ENCODE measurements around the gene TAF12. TPM values are rescaled to one million over a fixed set of nuclear protein-coding genes. Genes with fewer than 3 reads are reported as not detected.
"Not testable (repeated sequence)": the region's sequence is repeated elsewhere in the genome, so short reads cannot be mapped to it uniquely, and the experiment has no call there.

TAF12 gene
- polyA plus RNA-seq, 1 experiment, result 31.8 TPM

DNA sequence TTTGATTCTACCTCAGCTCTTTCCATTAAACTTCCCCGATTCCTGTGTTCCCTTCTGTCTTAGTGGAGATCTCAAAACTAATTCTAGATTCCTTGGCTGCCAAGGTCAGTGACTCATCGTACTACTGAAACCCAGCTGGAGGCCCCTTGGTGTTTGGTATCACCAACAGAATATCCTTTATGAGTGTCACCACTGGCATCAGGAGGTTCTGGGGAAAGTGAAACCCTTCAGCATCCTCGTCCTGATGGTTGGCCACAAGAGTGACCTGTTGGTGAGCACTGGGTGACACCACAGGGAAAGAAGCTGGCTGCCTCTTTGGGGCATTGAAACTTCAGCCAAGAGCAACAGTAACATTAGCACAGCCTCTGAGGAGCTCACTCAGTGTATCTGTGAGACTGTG, 41.2 kb downstream of the TAF12 start:
- H3K27me3 ChIP-seq (ENCODE audit: control insufficient read depth, insufficient read depth, low read length), result no peaks in the 10 kb centered on the region
- peak; percentile 67 for DNase-seq (ENCODE audit: low read depth)
- ChIA-PET POLR2A (interaction anchor here (0.5 to 1.5 kb wide), 4 partner anchors 19 to 93 kb away, joined by 3 to 15 read pairs (median 4); no protein-coding TSS in a partner anchor), CTCF (interaction anchor here (0.7 to 6.6 kb wide), 15 partner anchors 9 to 275 kb away, joined by 3 to 60 read pairs (median 8); no protein-coding TSS in a partner anchor)
- TF ChIP-seq, protein P1, sequence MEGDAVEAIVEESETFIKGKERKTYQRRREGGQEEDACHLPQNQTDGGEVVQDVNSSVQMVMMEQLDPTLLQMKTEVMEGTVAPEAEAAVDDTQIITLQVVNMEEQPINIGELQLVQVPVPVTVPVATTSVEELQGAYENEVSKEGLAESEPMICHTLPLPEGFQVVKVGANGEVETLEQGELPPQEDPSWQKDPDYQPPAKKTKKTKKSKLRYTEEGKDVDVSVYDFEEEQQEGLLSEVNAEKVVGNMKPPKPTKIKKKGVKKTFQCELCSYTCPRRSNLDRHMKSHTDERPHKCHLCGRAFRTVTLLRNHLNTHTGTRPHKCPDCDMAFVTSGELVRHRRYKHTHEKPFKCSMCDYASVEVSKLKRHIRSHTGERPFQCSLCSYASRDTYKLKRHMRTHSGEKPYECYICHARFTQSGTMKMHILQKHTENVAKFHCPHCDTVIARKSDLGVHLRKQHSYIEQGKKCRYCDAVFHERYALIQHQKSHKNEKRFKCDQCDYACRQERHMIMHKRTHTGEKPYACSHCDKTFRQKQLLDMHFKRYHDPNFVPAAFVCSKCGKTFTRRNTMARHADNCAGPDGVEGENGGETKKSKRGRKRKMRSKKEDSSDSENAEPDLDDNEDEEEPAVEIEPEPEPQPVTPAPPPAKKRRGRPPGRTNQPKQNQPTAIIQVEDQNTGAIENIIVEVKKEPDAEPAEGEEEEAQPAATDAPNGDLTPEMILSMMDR (IDR thresholded peaks at IDR 0.05; ENCODE audit: insufficient read depth, low read depth, low read length), result no peak
- H3K4me3 ChIP-seq (ENCODE audit: low read depth, low read length), result no peak overlapping the region
- peaks cover 10% of the 10 kb centered on the region for H3K36me3 ChIP-seq (ENCODE audit: control insufficient read depth, insufficient read depth, low read length)

DNA sequence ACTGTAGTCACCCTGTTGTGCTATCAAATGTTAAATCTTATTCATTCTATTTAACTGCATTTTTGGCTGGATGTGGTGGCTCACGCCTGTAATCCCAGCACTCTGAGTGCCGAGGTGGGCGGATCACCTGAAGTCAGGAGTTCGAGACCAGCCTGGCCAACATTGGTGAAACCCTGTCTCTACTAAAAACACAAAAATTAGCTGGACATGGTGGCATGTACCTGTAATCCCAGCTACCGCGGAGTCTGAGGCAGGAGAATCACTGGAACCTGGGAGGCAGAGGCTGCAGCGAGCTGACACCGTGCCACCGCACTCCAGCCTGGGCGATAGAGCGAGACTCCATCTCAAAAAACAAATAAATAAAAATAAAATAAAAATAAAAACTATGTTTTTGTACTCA, 46.6 kb downstream of the TAF12 start:
- H3K36me3 ChIP-seq (ENCODE audit: control insufficient read depth, insufficient read depth, low read length); H3K4me3 ChIP-seq (ENCODE audit: low read depth, low read length); H3K27me3 ChIP-seq (ENCODE audit: control insufficient read depth, insufficient read depth, low read length); DNase-seq (ENCODE audit: low read depth): not testable (repeated sequence)
- ChIA-PET CTCF (interaction anchor here (0.7 to 1.4 kb wide), 3 partner anchors 10 to 236 kb away, joined by 3 read pairs; no protein-coding TSS in a partner anchor), POLR2A (interaction anchor here (0.6 kb wide), 1 partner anchor 47 kb away, joined by 25 read pairs; no protein-coding TSS in a partner anchor)

DNA sequence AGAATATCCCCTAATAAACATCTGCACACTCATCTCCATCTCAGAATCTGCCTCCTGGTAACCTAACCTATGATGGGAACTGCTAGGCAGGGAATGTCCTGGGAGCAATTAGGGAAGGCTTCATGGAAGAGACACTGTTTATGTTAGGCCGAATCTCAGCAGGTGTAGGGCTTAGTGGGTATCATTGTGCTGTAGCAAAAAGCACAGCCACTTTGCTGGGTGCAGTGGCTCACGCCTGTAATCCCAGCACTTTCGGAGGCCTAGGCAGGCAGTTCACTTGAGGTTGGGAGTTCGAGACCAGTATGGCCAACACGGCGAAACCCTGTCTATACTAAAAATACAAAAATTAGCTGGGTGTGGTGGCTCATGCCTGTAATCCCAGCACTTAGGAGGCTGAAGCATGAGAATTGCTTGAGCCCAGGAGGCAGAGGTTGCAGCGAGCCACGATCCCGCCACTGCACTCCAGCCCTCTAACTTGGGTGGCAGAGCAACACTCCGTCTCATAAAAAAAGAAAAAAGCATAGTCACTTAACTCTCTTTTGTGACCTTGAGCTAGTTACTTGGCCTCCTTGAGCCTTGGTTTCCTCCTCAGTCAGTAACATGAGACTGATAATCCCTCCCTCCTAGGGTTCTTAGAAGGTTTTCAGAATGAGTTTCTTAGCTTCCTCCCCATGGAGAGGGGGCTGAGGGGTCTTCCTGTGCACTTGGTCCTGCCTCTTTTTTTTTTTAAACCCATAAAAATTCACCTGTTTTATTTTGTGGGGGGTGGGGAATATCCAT, 47.3 kb downstream of the TAF12 start:
- peaks cover 1% of the 10 kb centered on the region; the same call in 1 of the 2 replicates for H3K36me3 ChIP-seq (ENCODE audit: control insufficient read depth, insufficient read depth, low read length)
- no peak overlapping the region for H3K4me3 ChIP-seq (ENCODE audit: low read depth, low read length)
- ChIA-PET CTCF (interaction anchor here (0.9 kb wide), 1 partner anchor 236 kb away, joined by 3 read pairs; no protein-coding TSS in a partner anchor), POLR2A (interaction anchor here (0.6 kb wide), 1 partner anchor 48 kb away, joined by 25 read pairs; no protein-coding TSS in a partner anchor)
- TF ChIP-seq, protein P1 (IDR thresholded peaks at IDR 0.05; ENCODE audit: insufficient read depth, low read depth, low read length), result no peak
- no peaks in the 10 kb centered on the region for H3K27me3 ChIP-seq (ENCODE audit: control insufficient read depth, insufficient read depth, low read length)
- DNase-seq (ENCODE audit: low read depth), result no peak

DNA sequence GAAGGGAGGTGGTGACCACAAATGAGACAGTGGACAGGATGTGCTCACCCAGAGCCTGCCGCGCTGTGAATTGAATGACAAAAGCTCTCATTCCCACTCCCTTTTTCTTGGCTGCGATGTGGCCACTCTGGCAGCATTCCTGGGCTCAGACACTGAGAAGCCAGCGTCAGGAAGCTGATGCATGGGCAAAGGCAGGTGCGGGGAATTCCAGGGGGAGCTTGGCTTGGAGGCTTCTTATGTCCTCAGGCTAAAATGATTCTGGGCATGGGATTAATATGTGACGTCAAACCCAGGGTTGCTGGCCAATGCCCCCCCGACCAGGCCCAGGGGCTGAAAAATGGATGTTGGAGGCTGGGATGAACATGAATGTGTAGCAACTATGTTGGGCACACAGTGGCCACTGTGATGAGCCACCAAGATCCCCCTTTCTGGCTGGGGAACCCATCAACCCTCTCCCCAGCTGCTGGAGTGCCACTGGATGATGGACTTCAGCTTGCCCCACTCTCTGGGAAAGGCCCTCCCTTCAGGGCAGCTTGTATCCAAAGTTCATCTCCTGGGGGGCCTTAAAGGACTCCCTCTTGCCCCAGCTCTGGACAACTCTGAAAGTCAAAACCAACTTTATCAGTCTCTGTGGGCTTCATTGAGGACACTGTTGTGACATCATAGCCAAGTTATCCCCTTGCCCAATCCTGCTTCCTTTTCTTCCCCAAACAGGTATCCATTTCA, 48.0 kb downstream of the TAF12 start:
- H3K36me3 ChIP-seq (ENCODE audit: control insufficient read depth, insufficient read depth, low read length); CTCF ChIA-PET: not testable (repeated sequence)

DNA sequence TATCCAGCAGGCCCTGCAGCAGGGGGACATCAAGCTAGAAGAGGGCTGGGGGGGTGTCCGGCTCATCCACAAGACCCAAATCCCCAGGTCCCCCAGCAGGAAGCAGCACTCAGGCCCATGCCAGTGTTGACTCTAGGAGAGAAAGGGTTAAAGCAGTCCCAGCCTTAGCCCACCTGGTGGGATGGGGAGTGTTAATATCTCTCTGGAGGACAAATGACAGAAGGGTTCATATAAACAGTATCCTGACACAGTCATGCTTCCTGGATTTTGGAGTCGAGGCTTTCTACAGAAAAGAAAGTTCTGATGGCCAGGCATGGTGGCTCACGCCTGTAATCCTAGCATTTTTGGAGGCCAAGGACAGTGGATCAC, 48.9 kb downstream of the TAF12 start:
- H3K36me3 ChIP-seq (ENCODE audit: control insufficient read depth, insufficient read depth, low read length); POLR2A ChIA-PET; DNase-seq (ENCODE audit: low read depth); CTCF ChIA-PET; H3K27me3 ChIP-seq (ENCODE audit: control insufficient read depth, insufficient read depth, low read length); H3K4me3 ChIP-seq (ENCODE audit: low read depth, low read length): not testable (repeated sequence)

More for the DNA sequence above, 48.0 kb downstream of the TAF12 start:
- H3K4me3 ChIP-seq (ENCODE audit: low read depth, low read length); POLR2A ChIA-PET; DNase-seq (ENCODE audit: low read depth); H3K27me3 ChIP-seq (ENCODE audit: control insufficient read depth, insufficient read depth, low read length): not testable (repeated sequence)

DNA sequence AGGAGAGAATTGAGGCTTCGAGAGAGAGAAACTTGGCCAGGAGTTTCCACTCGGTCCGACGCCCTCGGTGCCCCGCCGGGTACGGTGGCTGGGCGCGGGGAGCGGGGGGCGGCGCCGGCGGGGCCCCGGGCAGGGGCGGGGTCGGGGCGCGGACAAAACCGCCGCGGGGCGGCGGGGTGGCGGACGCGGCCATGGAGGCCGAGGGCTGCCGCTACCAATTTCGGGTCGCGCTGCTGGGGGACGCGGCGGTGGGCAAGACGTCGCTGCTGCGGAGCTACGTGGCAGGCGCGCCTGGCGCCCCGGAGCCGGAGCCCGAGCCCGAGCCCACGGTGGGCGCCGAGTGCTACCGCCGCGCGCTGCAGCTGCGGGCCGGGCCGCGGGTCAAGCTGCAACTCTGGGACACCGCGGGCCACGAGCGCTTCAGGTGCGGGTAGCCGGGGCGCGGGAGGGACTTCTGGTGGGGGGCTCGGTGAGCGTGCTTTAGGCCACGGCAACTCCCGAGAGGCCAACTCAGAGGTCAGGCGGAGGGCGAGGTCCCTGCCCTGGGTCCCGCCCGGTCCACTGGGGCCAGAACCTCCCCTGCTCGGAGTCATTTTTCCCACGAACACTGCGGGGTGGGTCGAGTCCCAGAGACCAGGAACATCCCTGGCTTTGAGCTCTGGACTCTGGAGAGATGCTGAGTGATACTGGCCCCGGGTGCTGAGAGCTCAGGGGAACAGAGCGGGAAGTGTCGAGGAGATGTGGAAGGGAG, 50.4 kb downstream of the TAF12 start:
- H3K27me3 ChIP-seq (ENCODE audit: control insufficient read depth, insufficient read depth, low read length), result no peaks in the 10 kb centered on the region
- DNase-seq (ENCODE audit: low read depth), result no peak
- TF ChIP-seq, protein P1 (IDR thresholded peaks at IDR 0.05; ENCODE audit: insufficient read depth, low read depth, low read length), result no peak
- H3K4me3 ChIP-seq (ENCODE audit: low read depth, low read length), result peak overlapping the region; percentile 53
- ChIA-PET POLR2A (interaction anchor here (0.9 kb wide), 1 partner anchor 11 kb away, joined by 7 read pairs; no protein-coding TSS in a partner anchor), CTCF (interaction anchor here (0.8 to 0.9 kb wide), 3 partner anchors 10 to 292 kb away, joined by 3 to 4 read pairs (median 3); no protein-coding TSS in a partner anchor)
- no peaks in the 10 kb centered on the region for H3K36me3 ChIP-seq (ENCODE audit: control insufficient read depth, insufficient read depth, low read length)
